HEK293T (cell line): ENCODE measurements around the gene CADPS2.

Experiments used
- CTCF ChIA-PET: fragments of 350-600 bp; formaldehyde crosslinking; extraction: SDS; loops from one replicate; lab custom pipeline; 2021; ENCODE audit warnings: antibody characterized with exemption, inconsistent platforms; lab: Yijun Ruan, JAX
- POLR2A ChIA-PET: fragments of 350-600 bp; formaldehyde crosslinking; extraction: SDS; loops from one replicate; lab custom pipeline; 2020; ENCODE audit warnings: antibody characterized with exemption, inconsistent platforms; lab: Yijun Ruan, JAX
- DNase-seq: peaks from one replicate; pipeline ENCODE4 v3.0.0; 2012; ENCODE audit warnings: mixed read lengths; ENCODE audit errors: extremely low spot score
- ARNT ChIP-seq: fragments of 450-650 bp; IDR thresholded peaks from 2 replicates; pipeline ENCODE4 v1.6.1; 2017; ENCODE audit warnings: mild to moderate bottlenecking
- BHLHE40 ChIP-seq: fragments of 450-650 bp; IDR thresholded peaks from 2 replicates; pipeline ENCODE4 v1.6.1; 2016; ENCODE audit warnings: mild to moderate bottlenecking, moderate library complexity, borderline replicate concordance
- CTBP1 ChIP-seq: fragments of 450-650 bp; IDR thresholded peaks from 2 replicates; pipeline ENCODE4 v1.6.1; 2016; ENCODE audit warnings: borderline replicate concordance
- ELF4 ChIP-seq: fragments of 450-650 bp; IDR thresholded peaks from 2 replicates; pipeline ENCODE4 v1.6.1; 2017; ENCODE audit warnings: antibody characterized with exemption
- FOXA1 ChIP-seq: fragments of 450-650 bp; IDR thresholded peaks from 2 replicates; pipeline ENCODE4 v1.6.1; 2016; ENCODE audit warnings: mild to moderate bottlenecking
- FOXK2 ChIP-seq: fragments of 450-650 bp; IDR thresholded peaks from 2 replicates; pipeline ENCODE4 v1.6.1; 2016; ENCODE audit warnings: mild to moderate bottlenecking
- FOXM1 ChIP-seq: fragments of 450-650 bp; IDR thresholded peaks from 2 replicates; pipeline ENCODE4 v1.6.1; 2017; ENCODE audit warnings: mild to moderate bottlenecking, borderline replicate concordance
- HDGF ChIP-seq: fragments of 450-650 bp; IDR thresholded peaks from 2 replicates; pipeline ENCODE4 v1.6.1; 2017; ENCODE audit warnings: antibody characterized with exemption, borderline replicate concordance
- L3MBTL2 ChIP-seq: fragments of 450-650 bp; conservative IDR thresholded peaks from 2 replicates; pipeline ENCODE4 v1.6.1; 2016; ENCODE audit warnings: mild to moderate bottlenecking
- LEF1 ChIP-seq: fragments of 450-650 bp; IDR thresholded peaks from 2 replicates; pipeline ENCODE4 v1.6.1; 2017; ENCODE audit warnings: mild to moderate bottlenecking, borderline replicate concordance
- NFRKB ChIP-seq: fragments of 450-650 bp; IDR thresholded peaks from 2 replicates; pipeline ENCODE4 v1.6.1; 2016; ENCODE audit warnings: mild to moderate bottlenecking, moderate library complexity
- SP1 ChIP-seq: fragments of 450-650 bp; IDR thresholded peaks from 2 replicates; pipeline ENCODE4 v1.6.1; 2017
- SUZ12 ChIP-seq: fragments of 450-650 bp; IDR thresholded peaks from 2 replicates; pipeline ENCODE4 v1.6.1; 2016; ENCODE audit warnings: mild to moderate bottlenecking
- TARDBP ChIP-seq: fragments of 450-650 bp; IDR thresholded peaks from 2 replicates; pipeline ENCODE4 v1.6.1; 2016
- ZNF384 ChIP-seq: fragments of 450-650 bp; IDR thresholded peaks from 2 replicates; pipeline ENCODE4 v1.6.1; 2016
- TF ChIP-seq, protein P1 (sequence below): fragments of 450-650 bp; IDR thresholded peaks from 2 replicates; pipeline ENCODE4 v1.6.1; 2016

The CADPS2 gene

DNA sequence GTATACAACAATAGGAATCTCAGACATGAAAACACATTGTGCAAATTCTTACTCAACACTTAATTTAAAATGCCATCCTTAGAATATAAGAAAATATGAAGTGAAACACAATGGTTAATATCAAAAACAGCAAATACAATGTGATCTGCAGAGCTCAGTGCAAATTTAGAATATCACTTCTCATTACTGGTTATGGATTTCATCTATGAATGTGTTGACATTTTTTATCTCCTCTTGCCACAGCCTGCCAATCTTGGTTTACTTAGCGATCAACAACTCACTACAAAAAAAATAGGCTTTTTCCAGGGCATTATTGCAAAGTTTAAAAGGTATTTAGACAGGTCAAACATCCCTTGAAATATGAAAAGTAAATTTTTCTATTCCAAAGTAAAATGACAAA, 158.5 kb downstream of the CADPS2 start:
- CTCF ChIA-PET = no interaction called here
- POLR2A ChIA-PET = no interaction called here
- TF ChIP-seq FOXA1 (no peak), ELF4 (no peak), BHLHE40 (no peak), FOXK2 (no peak), ARNT (no peak), ZNF384 (no peak), TARDBP (no peak), FOXM1 (no peak), SP1 (no peak), SUZ12 (no peak), LEF1 (no peak), L3MBTL2 (no peak), NFRKB (no peak), HDGF (no peak), CTBP1 (no peak)
- TF ChIP-seq, protein P1, sequence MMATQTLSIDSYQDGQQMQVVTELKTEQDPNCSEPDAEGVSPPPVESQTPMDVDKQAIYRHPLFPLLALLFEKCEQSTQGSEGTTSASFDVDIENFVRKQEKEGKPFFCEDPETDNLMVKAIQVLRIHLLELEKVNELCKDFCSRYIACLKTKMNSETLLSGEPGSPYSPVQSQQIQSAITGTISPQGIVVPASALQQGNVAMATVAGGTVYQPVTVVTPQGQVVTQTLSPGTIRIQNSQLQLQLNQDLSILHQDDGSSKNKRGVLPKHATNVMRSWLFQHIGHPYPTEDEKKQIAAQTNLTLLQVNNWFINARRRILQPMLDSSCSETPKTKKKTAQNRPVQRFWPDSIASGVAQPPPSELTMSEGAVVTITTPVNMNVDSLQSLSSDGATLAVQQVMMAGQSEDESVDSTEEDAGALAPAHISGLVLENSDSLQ = no peak
- no peak for DNase-seq

DNA sequence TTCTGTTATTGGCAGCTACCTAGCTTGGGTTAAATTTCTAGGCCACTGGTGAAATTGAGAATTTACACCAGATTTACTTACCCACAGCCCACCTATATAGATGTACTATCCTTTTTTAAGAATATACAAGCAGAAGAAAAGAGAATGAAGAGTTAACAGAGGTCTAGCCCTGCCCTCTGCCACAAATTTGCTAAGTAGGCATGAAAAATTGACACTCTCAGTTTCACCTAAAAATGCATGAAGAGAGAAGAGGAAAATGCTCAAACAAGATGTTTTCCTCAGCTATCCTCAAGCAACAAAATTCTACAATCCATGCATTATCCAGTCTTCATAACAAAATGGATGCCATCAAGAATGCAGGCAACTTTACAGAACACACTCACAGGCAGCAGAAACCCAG, 158.9 kb downstream of the CADPS2 start:
- TF ChIP-seq ELF4 = no peak
- no peak for TF ChIP-seq HDGF
- no peak for TF ChIP-seq SUZ12
- TF ChIP-seq CTBP1 = no peak
- no peak for TF ChIP-seq ZNF384
- TF ChIP-seq SP1 = no peak
- TF ChIP-seq TARDBP = no peak
- TF ChIP-seq NFRKB = no peak
- TF ChIP-seq BHLHE40 = no peak
- no peak for TF ChIP-seq FOXA1
- no peak for TF ChIP-seq L3MBTL2
- TF ChIP-seq, protein P1 = no peak
- TF ChIP-seq FOXM1 = no peak
- no peak for TF ChIP-seq LEF1
- no peak for TF ChIP-seq FOXK2
- no peak for TF ChIP-seq ARNT
- ChIA-PET CTCF (no interaction called here), POLR2A (no interaction called here)
- no peak for DNase-seq

DNA sequence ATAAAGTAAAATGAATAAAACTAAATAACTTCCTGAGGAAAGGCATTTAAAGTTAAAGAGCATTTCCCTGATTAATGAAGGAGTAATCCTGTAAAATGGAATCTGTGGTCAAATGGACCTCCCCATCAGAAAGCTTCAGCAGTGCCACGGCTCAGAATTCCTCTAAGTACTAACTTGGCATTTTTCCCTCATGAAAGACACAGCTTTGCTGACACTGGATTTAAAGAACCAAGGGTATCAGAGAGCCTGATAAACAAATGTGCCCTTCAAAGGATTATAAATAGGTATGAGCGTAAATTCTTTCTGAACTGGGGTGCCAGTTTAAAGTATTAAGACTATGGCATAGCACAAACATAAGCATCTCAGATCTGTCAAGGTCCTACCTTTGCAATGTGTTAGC, 159.4 kb downstream of the CADPS2 start:
- TF ChIP-seq NFRKB (no peak), FOXA1 (no peak), FOXK2 (no peak), ELF4 (no peak), HDGF (no peak)
- CTCF ChIA-PET = no interaction called here
- POLR2A ChIA-PET = no interaction called here
- DNase-seq = no peak

DNA sequence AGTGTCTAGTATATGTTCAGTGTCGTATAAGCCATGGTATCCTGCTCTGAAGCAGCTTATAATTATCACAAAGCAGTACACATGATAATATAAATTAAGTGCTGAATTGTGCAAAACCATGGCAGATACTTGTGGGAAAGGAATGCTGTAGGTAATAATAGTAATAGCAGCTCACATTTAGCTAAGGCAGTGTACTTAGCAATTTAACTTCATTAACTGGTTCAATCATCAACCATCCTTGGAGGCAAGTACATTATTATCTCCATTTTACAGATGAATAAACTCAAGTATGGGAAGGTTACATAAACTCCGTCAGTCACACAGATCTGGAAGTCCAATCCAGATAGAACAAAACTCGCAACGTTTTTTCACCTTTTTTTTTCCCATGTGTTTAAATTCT, 161.9 kb downstream of the CADPS2 start:
- DNase-seq = no peak
- TF ChIP-seq FOXK2 = no peak
- TF ChIP-seq SUZ12 = no peak
- no peak for TF ChIP-seq CTBP1
- no peak for TF ChIP-seq L3MBTL2
- no peak for TF ChIP-seq ARNT
- TF ChIP-seq FOXA1 = no peak
- TF ChIP-seq SP1 = no peak
- no peak for TF ChIP-seq ELF4
- TF ChIP-seq BHLHE40 = no peak
- TF ChIP-seq, protein P1 = no peak
- no peak for TF ChIP-seq FOXM1
- no peak for TF ChIP-seq LEF1
- TF ChIP-seq NFRKB = no peak
- no peak for TF ChIP-seq HDGF
- CTCF ChIA-PET = no interaction called here
- POLR2A ChIA-PET = no interaction called here

DNA sequence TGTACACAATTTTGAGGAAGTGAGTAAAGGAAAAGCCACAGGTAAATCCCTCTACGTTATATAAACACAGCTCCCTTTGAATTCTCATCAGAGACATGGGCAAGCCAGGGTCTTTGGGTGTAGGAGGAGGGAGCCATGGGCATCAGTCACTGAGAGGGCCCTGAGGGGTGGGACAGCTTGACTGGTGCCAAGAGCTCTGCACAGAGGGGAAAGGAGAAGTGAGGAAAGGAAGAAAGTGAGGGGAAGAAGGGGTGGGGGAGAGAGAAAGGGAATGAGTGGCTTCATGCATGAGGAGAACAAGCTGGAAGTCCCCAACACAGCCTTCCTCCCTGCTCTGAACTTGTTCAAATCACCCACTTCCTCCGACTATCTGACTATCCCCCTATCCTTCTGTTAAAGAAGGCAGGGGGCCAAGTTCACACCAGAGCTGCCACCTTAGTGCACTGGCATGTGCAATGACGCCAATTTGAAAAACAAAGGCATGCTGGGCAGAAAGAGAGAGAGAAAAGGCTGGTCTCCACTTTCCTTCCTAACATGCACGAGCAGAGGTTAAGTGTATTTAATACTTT, 167.2 kb downstream of the CADPS2 start:
- TF ChIP-seq LEF1 = no peak
- TF ChIP-seq TARDBP = no peak
- TF ChIP-seq L3MBTL2 = no peak
- no peak for TF ChIP-seq FOXA1
- TF ChIP-seq CTBP1 = no peak
- TF ChIP-seq, protein P1 = no peak
- TF ChIP-seq ZNF384 = no peak
- TF ChIP-seq HDGF = no peak
- no peak for TF ChIP-seq BHLHE40
- no peak for TF ChIP-seq NFRKB
- no peak for TF ChIP-seq ELF4
- TF ChIP-seq SP1 = no peak
- no peak for TF ChIP-seq FOXK2
- ChIA-PET POLR2A (no interaction called here), CTCF (no interaction called here)
- DNase-seq = no peak
